ENCODE results near the gene PCDHB2.
"Not testable (repeated sequence)": the region's sequence is repeated elsewhere in the genome, so short reads cannot be mapped to it uniquely, and the experiment has no call there.

Gene PCDHB2

GRCh38 chr5:141135718-141136266 lies 41.4 kb downstream of the PCDHB2 start:
- DNase-seq (ENCODE audit: low read depth in 2 of 3, low spot score in 2 of 3), result no peak

GRCh38 chr5:141137346-141137745 lies 42.9 kb downstream of the PCDHB2 start:
- not testable (repeated sequence) for DNase-seq (ENCODE audit: low read depth in 2 of 3, low spot score in 2 of 3)

All from activated CD8-positive, alpha-beta memory T cell treated with anti-CD3 and anti-CD28 coated beads for 48 hours (primary cell).